Naive B cell (primary cell): ENCODE results near the gene BPIFB3. TPM values are rescaled to one million over a fixed set of nuclear protein-coding genes. Genes with fewer than 3 reads are reported as not detected.
A peak's percentile ranks its signal among the peaks of the same experiment; 100 is the strongest.
"Not testable (repeated sequence)": the region's sequence is repeated elsewhere in the genome, so short reads cannot be mapped to it uniquely, and the experiment has no call there.

Experiments used
- ATAC-seq, 2 donors: fragments of 150-1000 bp; cut with Tn5 transposase; 2 replicates each; pipeline ENCODE4 v1.10.0; 2021; ENCODE audit warnings: low read depth in 2 of 2, mild to moderate bottlenecking in 2 of 2, moderate library complexity in 2 of 2
- DNase-seq: peaks from one replicate; pipeline ENCODE4 v3.0.0; 2022
- H3K27ac Mint-ChIP-seq, 6 donors: one replicate each; pipeline ENCODE4 v1.8.0; 2020 to 2022; ENCODE audit warnings: mild to moderate bottlenecking in 6 of 6, mixed read lengths in 6 of 6, moderate library complexity in 5 of 6, inconsistent platforms in 2 of 6
- H3K27me3 Mint-ChIP-seq, 3 donors: one replicate each; pipeline ENCODE4 v1.8.0; 2021 to 2022; ENCODE audit warnings: mixed read lengths in 3 of 3, mild to moderate bottlenecking in 1 of 3
- H3K36me3 Mint-ChIP-seq, 2 donors: one replicate each; pipeline ENCODE4 v1.8.0; 2020 to 2022; ENCODE audit warnings: mixed read lengths in 2 of 2, inconsistent platforms in 1 of 2, mild to moderate bottlenecking in 1 of 2
- H3K4me1 Mint-ChIP-seq, 3 donors: one replicate each; pipeline ENCODE4 v1.8.0; 2020 to 2022; ENCODE audit warnings: mixed read lengths in 3 of 3, inconsistent platforms in 1 of 3, mild to moderate bottlenecking in 1 of 3, moderate library complexity in 1 of 3
- H3K4me3 Mint-ChIP-seq, 8 donors: one replicate each; pipeline ENCODE4 v1.8.0; 2020 to 2022; ENCODE audit warnings: mild to moderate bottlenecking in 8 of 8, mixed read lengths in 8 of 8, moderate library complexity in 8 of 8, inconsistent platforms in 2 of 8
- H3K9me3 Mint-ChIP-seq, 7 donors: one replicate each; pipeline ENCODE4 v1.8.0; 2020 to 2022; ENCODE audit warnings: mixed read lengths in 7 of 7, mild to moderate bottlenecking in 5 of 7, inconsistent platforms in 2 of 7, moderate library complexity in 1 of 7
- polyA plus RNA-seq, 6 donors: library from polyadenylated mRNA; unstranded; fragments of 300-500 nt; fragmentation: Illumina TruSeq; gene quantifications; one replicate each; pipeline ENCODE4 v1.2.3, GENCODE V29; 2021; ENCODE audit warnings: low read depth in 6 of 6

Gene BPIFB3
- polyA plus RNA-seq, 6 donors from 2014 or later, result not detected

GRCh38 chr20:33081411-33082154, 27.9 kb downstream of the BPIFB3 start:
- DNase-seq, result no peak
- ATAC-seq, result no peak
- Mint-ChIP-seq H3K27me3 (peaks cover 0 to 19% (median 12%) of the 10 kb centered on the region in 3 donors), H3K4me1 (no peaks in the 10 kb centered on the region), H3K36me3 (no peaks in the 10 kb centered on the region), H3K4me3 (no peak overlapping the region), H3K27ac (no peak overlapping the region), H3K9me3 (peaks cover 0 to 6% (median 0%) of the 10 kb centered on the region in 7 donors)

- Mint-ChIP-seq H3K9me3 (peaks cover 0 to 6% (median 0%) of the 10 kb centered on the region in 7 donors), H3K4me3 (no peak overlapping the region), H3K27ac (no peak overlapping the region), H3K36me3 (no peaks in the 10 kb centered on the region), H3K27me3 (peaks cover 0 to 19% (median 12%) of the 10 kb centered on the region in 3 donors), H3K4me1 (no peaks in the 10 kb centered on the region)
- ATAC-seq (no peak), DNase-seq (no peak)
Observed at GRCh38 chr20:33082546-33082945, 28.8 kb downstream of the BPIFB3 start.

- Mint-ChIP-seq H3K27me3 (peaks cover 0 to 19% (median 11%) of the 10 kb centered on the region in 3 donors), H3K4me3 (no peak overlapping the region), H3K9me3 (peaks cover 0 to 6% (median 0%) of the 10 kb centered on the region in 7 donors), H3K27ac (no peak overlapping the region), H3K36me3 (no peaks in the 10 kb centered on the region), H3K4me1 (no peaks in the 10 kb centered on the region)
- ATAC-seq, result no peak
- DNase-seq, result no peak
Observed at GRCh38 chr20:33083544-33084340, 30.0 kb downstream of the BPIFB3 start.

GRCh38 chr20:33084722-33085121, 31.0 kb downstream of the BPIFB3 start:
- no peaks in the 10 kb centered on the region for H3K4me1 Mint-ChIP-seq
- peaks cover 0 to 6% (median 0%) of the 10 kb centered on the region in 7 donors for H3K9me3 Mint-ChIP-seq
- DNase-seq (no peak), ATAC-seq (no peak)
- no peak overlapping the region for H3K27ac Mint-ChIP-seq
- H3K4me3 Mint-ChIP-seq, result no peak overlapping the region
- peaks cover 0 to 19% (median 11%) of the 10 kb centered on the region in 3 donors for H3K27me3 Mint-ChIP-seq
- H3K36me3 Mint-ChIP-seq, result no peaks in the 10 kb centered on the region

GRCh38 chr20:33086052-33086722, 32.5 kb downstream of the BPIFB3 start:
- H3K4me3 Mint-ChIP-seq, result no peak overlapping the region
- ATAC-seq (no peak), DNase-seq (no peak)
- H3K27ac Mint-ChIP-seq, result no peak overlapping the region
- H3K4me1 Mint-ChIP-seq, result no peaks in the 10 kb centered on the region
- H3K9me3 Mint-ChIP-seq, result no peaks in the 10 kb centered on the region
- H3K27me3 Mint-ChIP-seq, result peaks cover 0 to 11% (median 8%) of the 10 kb centered on the region in 3 donors
- H3K36me3 Mint-ChIP-seq, result no peaks in the 10 kb centered on the region

GRCh38 chr20:33091147-33091546, 37.4 kb downstream of the BPIFB3 start:
- Mint-ChIP-seq H3K4me3 (no peak overlapping the region), H3K9me3 (peaks cover 0 to 4% (median 0%) of the 10 kb centered on the region in 7 donors), H3K36me3 (no peaks in the 10 kb centered on the region), H3K27ac (no peak overlapping the region), H3K27me3 (peaks cover 0 to 13% (median 12%) of the 10 kb centered on the region in 3 donors), H3K4me1 (no peaks in the 10 kb centered on the region)
- ATAC-seq (no peak), DNase-seq (no peak)

- Mint-ChIP-seq H3K4me3 (no peak overlapping the region), H3K27ac (peak overlapping the region in 1 of 6 donors; percentile 6), H3K4me1 (no peaks in the 10 kb centered on the region), H3K9me3 (peaks cover 0 to 4% (median 0%) of the 10 kb centered on the region in 7 donors), H3K27me3 (peaks cover 0 to 13% (median 12%) of the 10 kb centered on the region in 3 donors), H3K36me3 (no peaks in the 10 kb centered on the region)
- DNase-seq (no peak), ATAC-seq (no peak)
Observed at GRCh38 chr20:33091693-33092092, 38.0 kb downstream of the BPIFB3 start.

- ATAC-seq (no peak), DNase-seq (no peak)
- Mint-ChIP-seq H3K4me1 (no peaks in the 10 kb centered on the region), H3K9me3 (peaks cover 0 to 4% (median 0%) of the 10 kb centered on the region in 7 donors), H3K4me3 (no peak overlapping the region), H3K36me3 (no peaks in the 10 kb centered on the region), H3K27me3 (peaks cover 0 to 13% (median 12%) of the 10 kb centered on the region in 3 donors), H3K27ac (no peak overlapping the region)
Observed at GRCh38 chr20:33092361-33092760, 38.7 kb downstream of the BPIFB3 start.

- no peak overlapping the region for H3K4me3 Mint-ChIP-seq
- DNase-seq (no peak), ATAC-seq (no peak)
- H3K27me3 Mint-ChIP-seq, result peaks cover 0 to 16% (median 12%) of the 10 kb centered on the region in 3 donors
- no peaks in the 10 kb centered on the region for H3K36me3 Mint-ChIP-seq
- H3K27ac Mint-ChIP-seq, result no peak overlapping the region
- peaks cover 0 to 4% (median 0%) of the 10 kb centered on the region in 7 donors for H3K9me3 Mint-ChIP-seq
- no peaks in the 10 kb centered on the region for H3K4me1 Mint-ChIP-seq
Observed at GRCh38 chr20:33093074-33093473, 39.4 kb downstream of the BPIFB3 start.

GRCh38 chr20:33093582-33093981, 39.9 kb downstream of the BPIFB3 start:
- Mint-ChIP-seq H3K4me3 (peak overlapping the region in 1 of 8 donors; percentile 17), H3K27me3 (peaks cover 0 to 21% (median 8%) of the 10 kb centered on the region in 3 donors), H3K9me3 (peaks cover 0 to 4% (median 0%) of the 10 kb centered on the region in 7 donors), H3K27ac (no peak overlapping the region), H3K4me1 (no peaks in the 10 kb centered on the region), H3K36me3 (peaks cover 0 to under 1% of the 10 kb centered on the region in 2 donors)
- DNase-seq (no peak), ATAC-seq (no peak)

- no peak for ATAC-seq
- Mint-ChIP-seq H3K27me3 (peaks cover 3 to 37% (median 16%) of the 10 kb centered on the region in 3 donors), H3K36me3 (peaks cover 0 to 7% of the 10 kb centered on the region in 2 donors), H3K9me3 (peaks cover 0 to 4% (median 0%) of the 10 kb centered on the region in 7 donors), H3K4me3 (no peak overlapping the region), H3K4me1 (no peaks in the 10 kb centered on the region), H3K27ac (no peak overlapping the region)
- DNase-seq, result no peak
Observed at GRCh38 chr20:33095249-33095648, 41.5 kb downstream of the BPIFB3 start.

- ATAC-seq, result peak; percentile 35 to 50
Observed at GRCh38 chr20:33095902-33096584, 42.3 kb downstream of the BPIFB3 start.

GRCh38 chr20:33097001-33097400, 43.3 kb downstream of the BPIFB3 start:
- Mint-ChIP-seq H3K36me3 (peaks cover 0 to 7% of the 10 kb centered on the region in 2 donors), H3K9me3 (peaks cover 0 to 4% (median 0%) of the 10 kb centered on the region in 7 donors), H3K4me3 (no peak overlapping the region), H3K4me1 (no peaks in the 10 kb centered on the region), H3K27ac (no peak overlapping the region), H3K27me3 (peaks cover 3 to 41% (median 20%) of the 10 kb centered on the region in 3 donors)
- ATAC-seq (no peak), DNase-seq (no peak)

More at GRCh38 chr20:33095902-33096584, 42.3 kb downstream of the BPIFB3 start:
- not testable (repeated sequence) for H3K27ac Mint-ChIP-seq, H3K9me3 Mint-ChIP-seq, H3K4me1 Mint-ChIP-seq, H3K4me3 Mint-ChIP-seq, H3K36me3 Mint-ChIP-seq
- H3K27me3 Mint-ChIP-seq, result peaks cover 3 to 41% (median 16%) of the 10 kb centered on the region in 3 donors
- DNase-seq, result peak; percentile 17
